Measurements from ENCODE around the gene CCL1. TPM values are rescaled to one million over a fixed set of nuclear protein-coding genes. Genes with fewer than 3 reads are reported as not detected.

CCL1 gene
- total RNA-seq, 1 donor from 2014 or later = not detected

DNA sequence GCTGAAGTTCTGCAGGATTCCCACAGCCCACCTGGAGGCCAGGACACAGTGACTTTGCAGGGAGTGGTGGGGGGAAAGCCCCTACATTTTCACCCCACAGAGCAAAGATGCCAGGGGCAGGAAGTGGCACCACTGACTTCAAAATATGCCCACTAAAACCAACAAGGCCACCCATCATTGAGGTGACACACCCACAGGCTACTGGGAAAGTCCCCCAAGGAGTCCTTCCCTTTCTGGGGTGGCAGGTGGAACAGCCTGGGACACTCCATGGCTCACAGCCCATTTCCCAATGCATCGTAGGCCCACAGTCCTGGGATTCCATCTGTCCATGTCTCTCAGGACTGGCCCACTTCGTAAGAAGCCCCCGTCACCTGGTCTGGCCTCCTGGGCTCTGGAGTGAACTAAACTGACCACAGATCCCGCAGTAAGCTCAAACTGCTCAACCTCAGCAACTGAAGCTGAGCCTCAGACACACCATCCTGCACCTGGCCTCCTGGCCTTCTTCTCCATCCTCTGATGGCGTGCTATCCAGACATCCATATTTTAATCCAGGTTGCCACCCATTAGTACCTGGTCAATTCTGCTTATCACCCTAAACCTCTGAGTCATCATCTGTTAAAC lies 7.5 kb upstream of the CCL1 start:
- Mint-ChIP-seq H3K36me3 (ENCODE audit: low read depth) (no peaks in the 10 kb centered on the region), H3K4me3 (ENCODE audit: unreplicated experiment) (no peak overlapping the region), H3K27me3 (ENCODE audit: low read depth) (peaks cover 25% of the 10 kb centered on the region), H3K27ac (ENCODE audit: unreplicated experiment) (no peak overlapping the region), H3K9me3 (ENCODE audit: low read depth) (no peaks in the 10 kb centered on the region), H3K4me1 (ENCODE audit: low read depth) (no peaks in the 10 kb centered on the region)
- DNase-seq (ENCODE audit: low spot score) = no peak
- TF ChIP-seq, protein P1, sequence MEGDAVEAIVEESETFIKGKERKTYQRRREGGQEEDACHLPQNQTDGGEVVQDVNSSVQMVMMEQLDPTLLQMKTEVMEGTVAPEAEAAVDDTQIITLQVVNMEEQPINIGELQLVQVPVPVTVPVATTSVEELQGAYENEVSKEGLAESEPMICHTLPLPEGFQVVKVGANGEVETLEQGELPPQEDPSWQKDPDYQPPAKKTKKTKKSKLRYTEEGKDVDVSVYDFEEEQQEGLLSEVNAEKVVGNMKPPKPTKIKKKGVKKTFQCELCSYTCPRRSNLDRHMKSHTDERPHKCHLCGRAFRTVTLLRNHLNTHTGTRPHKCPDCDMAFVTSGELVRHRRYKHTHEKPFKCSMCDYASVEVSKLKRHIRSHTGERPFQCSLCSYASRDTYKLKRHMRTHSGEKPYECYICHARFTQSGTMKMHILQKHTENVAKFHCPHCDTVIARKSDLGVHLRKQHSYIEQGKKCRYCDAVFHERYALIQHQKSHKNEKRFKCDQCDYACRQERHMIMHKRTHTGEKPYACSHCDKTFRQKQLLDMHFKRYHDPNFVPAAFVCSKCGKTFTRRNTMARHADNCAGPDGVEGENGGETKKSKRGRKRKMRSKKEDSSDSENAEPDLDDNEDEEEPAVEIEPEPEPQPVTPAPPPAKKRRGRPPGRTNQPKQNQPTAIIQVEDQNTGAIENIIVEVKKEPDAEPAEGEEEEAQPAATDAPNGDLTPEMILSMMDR (IDR thresholded peaks at IDR 0.05) = no peak

DNA sequence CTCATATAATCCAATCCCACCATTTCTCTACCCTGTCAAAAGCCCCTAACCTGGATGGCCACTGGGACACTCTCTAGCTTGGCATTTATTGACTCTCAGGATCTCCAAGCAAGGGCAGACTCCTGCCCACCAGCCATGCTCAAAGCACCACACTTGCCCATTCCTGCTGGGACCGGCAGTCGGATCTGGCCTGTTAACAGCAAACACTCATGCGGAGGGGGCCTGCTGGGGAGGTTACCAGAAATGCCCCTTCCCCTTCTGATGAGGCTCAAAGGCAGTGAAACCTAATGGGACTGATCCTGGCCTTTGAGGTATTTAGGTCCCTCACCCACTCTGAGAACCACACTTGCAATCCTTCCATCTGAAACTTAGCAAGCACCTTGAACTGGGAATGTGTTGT lies 6.5 kb upstream of the CCL1 start:
- no peak overlapping the region for H3K4me3 Mint-ChIP-seq (ENCODE audit: unreplicated experiment)
- no peaks in the 10 kb centered on the region for H3K4me1 Mint-ChIP-seq (ENCODE audit: low read depth)
- DNase-seq (ENCODE audit: low spot score) = no peak
- no peak overlapping the region for H3K27ac Mint-ChIP-seq (ENCODE audit: unreplicated experiment)
- no peaks in the 10 kb centered on the region for H3K9me3 Mint-ChIP-seq (ENCODE audit: low read depth)
- H3K36me3 Mint-ChIP-seq (ENCODE audit: low read depth) = no peaks in the 10 kb centered on the region
- TF ChIP-seq, protein P1 (IDR thresholded peaks at IDR 0.05) = no peak
- H3K27me3 Mint-ChIP-seq (ENCODE audit: low read depth) = peaks cover 32% of the 10 kb centered on the region

DNA sequence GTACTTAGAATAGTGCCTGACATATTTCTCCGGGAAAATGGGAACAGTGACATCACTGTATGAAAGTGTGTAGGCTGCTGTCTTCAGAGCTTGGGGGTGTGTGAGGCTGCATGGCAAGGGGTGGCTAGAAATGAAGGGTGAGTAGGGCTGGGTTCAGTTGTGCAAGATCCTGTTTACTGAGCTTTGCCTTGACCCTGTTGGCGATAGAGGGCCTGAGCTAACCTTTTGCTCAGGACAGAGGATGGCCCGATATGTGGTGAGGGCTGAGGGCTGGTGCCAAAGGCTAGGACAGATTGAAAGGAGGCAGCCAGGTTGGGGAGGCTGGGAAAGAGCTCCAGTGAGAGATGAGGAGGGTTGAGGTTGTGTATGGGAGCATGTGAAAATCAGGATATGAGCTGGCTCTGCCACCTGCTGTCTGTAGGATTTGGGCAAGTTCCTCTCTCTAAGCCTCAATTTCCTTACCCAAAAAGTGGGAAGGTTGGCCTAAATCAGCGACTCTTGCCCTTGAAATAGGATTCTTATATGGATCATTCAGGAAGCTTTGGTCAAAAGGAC lies 6.0 kb upstream of the CCL1 start:
- TF ChIP-seq, protein P1 (IDR thresholded peaks at IDR 0.05) = no peak
- DNase-seq (ENCODE audit: low spot score) = no peak
- Mint-ChIP-seq H3K36me3 (ENCODE audit: low read depth) (no peaks in the 10 kb centered on the region), H3K27me3 (ENCODE audit: low read depth) (peaks cover 35% of the 10 kb centered on the region), H3K4me3 (ENCODE audit: unreplicated experiment) (no peak overlapping the region), H3K9me3 (ENCODE audit: low read depth) (no peaks in the 10 kb centered on the region), H3K27ac (ENCODE audit: unreplicated experiment) (no peak overlapping the region), H3K4me1 (ENCODE audit: low read depth) (no peaks in the 10 kb centered on the region)

DNA sequence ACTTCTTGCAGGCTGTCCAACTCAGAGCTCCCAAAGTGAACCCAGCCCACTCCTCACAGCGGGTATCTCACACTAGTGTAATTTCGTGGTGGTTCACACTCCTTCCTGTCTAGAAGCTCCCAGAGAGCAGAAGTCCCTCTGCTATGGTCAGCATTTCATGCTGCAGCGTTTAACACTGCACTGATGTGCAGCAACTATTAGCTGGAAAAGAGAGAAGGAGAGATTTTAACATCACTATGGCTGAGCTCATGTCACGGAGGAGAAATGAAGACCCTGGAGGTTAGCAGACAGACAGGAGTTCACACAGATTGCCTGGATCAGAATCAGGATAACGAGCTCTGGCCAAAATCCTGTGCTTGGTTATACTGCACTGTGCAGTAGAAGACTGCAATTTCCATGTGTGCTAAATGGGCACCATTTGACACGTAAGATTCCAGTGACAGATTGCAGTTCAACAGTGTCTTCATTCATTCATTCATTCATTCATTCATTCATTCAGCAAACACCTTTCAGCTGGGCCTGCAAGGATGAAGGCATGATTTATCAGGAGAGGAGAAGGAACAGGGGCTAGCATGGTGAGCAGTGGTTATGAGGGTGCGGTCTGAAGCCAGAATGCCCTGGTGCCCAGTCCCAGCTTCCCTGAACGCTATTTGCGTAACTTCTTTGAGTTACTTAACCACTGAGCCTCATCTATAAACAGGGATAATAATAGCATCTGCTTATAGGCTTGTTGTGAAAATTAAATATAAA lies 5.3 kb upstream of the CCL1 start:
- no peak for DNase-seq (ENCODE audit: low spot score)
- H3K9me3 Mint-ChIP-seq (ENCODE audit: low read depth) = no peaks in the 10 kb centered on the region
- peaks cover 42% of the 10 kb centered on the region for H3K27me3 Mint-ChIP-seq (ENCODE audit: low read depth)
- no peaks in the 10 kb centered on the region for H3K4me1 Mint-ChIP-seq (ENCODE audit: low read depth)
- no peak overlapping the region for H3K4me3 Mint-ChIP-seq (ENCODE audit: unreplicated experiment)
- TF ChIP-seq, protein P1 (IDR thresholded peaks at IDR 0.05) = no peak
- no peaks in the 10 kb centered on the region for H3K36me3 Mint-ChIP-seq (ENCODE audit: low read depth)
- no peak overlapping the region for H3K27ac Mint-ChIP-seq (ENCODE audit: unreplicated experiment)

DNA sequence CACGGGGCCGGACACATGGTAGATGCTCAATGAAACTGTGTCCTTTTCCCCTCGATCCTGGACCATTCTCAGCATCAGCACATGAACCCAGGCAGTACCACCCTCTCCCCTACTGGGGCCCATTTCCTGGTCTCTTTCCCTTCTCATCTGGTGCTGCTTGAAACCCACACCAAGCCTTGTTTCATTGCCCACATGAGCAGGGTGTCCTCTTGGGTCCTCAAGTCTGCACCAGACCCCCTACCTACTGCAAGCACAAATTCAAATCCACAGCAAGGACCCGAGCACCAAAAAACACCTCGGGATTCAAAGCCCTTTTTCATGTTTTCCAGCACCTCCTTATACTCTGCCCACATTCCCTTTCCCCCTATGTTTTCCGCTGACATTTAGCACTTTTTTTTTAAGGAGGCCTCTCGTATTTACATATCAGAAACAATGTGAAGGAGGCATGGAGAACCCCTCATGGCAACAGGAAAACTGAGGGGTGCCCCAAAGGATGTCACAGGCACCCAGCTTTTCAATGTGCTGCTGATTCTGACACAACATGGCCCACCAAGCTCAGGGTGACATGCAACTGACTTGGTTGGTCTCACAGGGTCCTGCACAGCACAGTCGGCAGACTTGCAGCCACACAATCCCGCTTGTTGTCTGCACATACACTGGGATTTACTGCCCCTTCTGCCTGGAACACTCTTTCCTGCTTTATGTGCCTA lies 4.6 kb upstream of the CCL1 start:
- Mint-ChIP-seq H3K4me1 (ENCODE audit: low read depth) (no peaks in the 10 kb centered on the region), H3K9me3 (ENCODE audit: low read depth) (no peaks in the 10 kb centered on the region), H3K27ac (ENCODE audit: unreplicated experiment) (no peak overlapping the region), H3K4me3 (ENCODE audit: unreplicated experiment) (no peak overlapping the region), H3K27me3 (ENCODE audit: low read depth) (peaks cover 49% of the 10 kb centered on the region), H3K36me3 (ENCODE audit: low read depth) (no peaks in the 10 kb centered on the region)
- TF ChIP-seq, protein P1 (IDR thresholded peaks at IDR 0.05) = no peak
- DNase-seq (ENCODE audit: low spot score) = no peak

Measured in chondrocyte (in vitro differentiated cells).